Stomach (tissue), 9 donors: ENCODE results near the gene MTMR2. TPM values are rescaled to one million over a fixed set of nuclear protein-coding genes. Genes with fewer than 3 reads are reported as not detected.

ENCODE experiments used
- DNase-seq, 2 donors: peaks; one replicate each; pipeline versions ENCODE4 v3.0.0 to v3.0.0-alpha.2; 2013 to 2019
- H3K27ac ChIP-seq, 5 donors: fragments of 200-600 bp in 4 of 5; sonication (generic) in 4 of 5; one replicate each; pipeline ENCODE4 v1.5.1; 2013 to 2019; ENCODE audit warnings: mild to moderate bottlenecking in 1 of 5, moderate library complexity in 1 of 5
- H3K27me3 ChIP-seq, 3 donors: fragments of 200-600 bp; sonication (generic); one replicate each; pipeline ENCODE4 v1.5.1; 2017 to 2019; ENCODE audit warnings: mixed run types in 1 of 3
- H3K36me3 ChIP-seq, 4 donors: fragments of 200-600 bp; sonication (generic); 1 replicate in 3 of 4; 2 replicates in 1 of 4; pipeline ENCODE4 v1.5.1; 2016 to 2019
- H3K4me1 ChIP-seq, 4 donors: fragments of 200-600 bp; sonication (generic); one replicate each; pipeline ENCODE4 v1.5.1; 2016 to 2019
- H3K4me3 ChIP-seq, 4 donors: fragments of 200-600 bp; sonication (generic) in 3 of 4; one replicate each; pipeline ENCODE4 v1.5.1; 2016 to 2019; ENCODE audit warnings: mild to moderate bottlenecking in 1 of 4
- H3K9me3 ChIP-seq, 4 donors: fragments of 200-600 bp; sonication (generic); one replicate each; pipeline ENCODE4 v1.5.1; 2016 to 2019
- CTCF ChIP-seq, 7 experiments: fragments of 450-650 bp in 4 of 7; fragments of 200-600 bp in 3 of 7; sonication (generic) in 3 of 7; IDR thresholded peaks; one replicate each; pipeline ENCODE4 v1.5.1; 2016 to 2019; ENCODE audit warnings: antibody characterized with exemption in 7 of 7, control low read depth in 2 of 7, mild to moderate bottlenecking in 1 of 7
- EP300 ChIP-seq: sonication (generic); formaldehyde crosslinking; IDR thresholded peaks from one replicate; pipeline ENCODE4 v1.6.1; 2017; ENCODE audit warnings: antibody characterized with exemption
- POLR2A ChIP-seq, 4 donors: fragments of 450-650 bp; IDR thresholded peaks; one replicate each; pipeline ENCODE4 v1.6.1; 2016; ENCODE audit warnings: antibody characterized with exemption in 4 of 4, control low read depth in 2 of 4, mild to moderate bottlenecking in 1 of 4, moderate library complexity in 1 of 4
- POLR2AphosphoS5 ChIP-seq, 3 donors: sonication (generic); formaldehyde crosslinking; IDR thresholded peaks; one replicate each; pipeline ENCODE4 v1.6.1; 2016; ENCODE audit warnings: antibody characterized with exemption in 3 of 3
- WGBS, 5 donors: extraction: QIAGEN DNeasy Blood & Tissue Kit in 3 of 5; methylation state at CpG; one replicate each; pipeline versions ENCODE4 v1.1.5 to v1.1.7; 2013 to 2018; 5-methylcytosine and 5-hydroxymethylcytosine counted together
- intact Hi-C: fragments of 100-400 bp; cut with DNase I; formaldehyde crosslinking; loops from one replicate; pipeline ENCODE4 v1.15.1; 2023; ENCODE audit warnings: low total_unique reads
- polyA plus RNA-seq, 3 donors: library from polyadenylated mRNA; stranded (reverse); fragments of 200-250 nt; gene quantifications; one replicate each; pipeline ENCODE4 v1.2.3, GENCODE V29; 2013
- total RNA-seq, 5 donors: library from RNA; depleted of rRNA; stranded (reverse); fragments of >200 nt; gene quantifications; one replicate each; pipeline versions ENCODE4 v1.1.0 to v1.2.3, GENCODE V29; 2014 to 2016
- donor health status: healthy with polysubstance abuse.
- donor health status: Bipolar disorder and iron deficiency.
- donor health status: healthy.

Gene MTMR2
- total and polyA plus RNA-seq, 8 donors: 4.9 to 201 (median 20.1) TPM

- peaks cover 3 to 20% (median 11%) of the 10 kb centered on the region in 4 donors for H3K9me3 ChIP-seq
- no peaks in the 10 kb centered on the region for H3K27me3 ChIP-seq
- 53 to 79% (median 69%) methylated on average over 1 of the region's 1 CpG for WGBS, 5 donors
- no peak for TF ChIP-seq EP300
- TF ChIP-seq CTCF (IDR thresholded peaks at IDR 0.05): no peak
- TF ChIP-seq POLR2AphosphoS5 (IDR thresholded peaks at IDR 0.05): no peak
- no peak for TF ChIP-seq POLR2A (IDR thresholded peaks at IDR 0.05)
- no peak for DNase-seq
- intact Hi-C loops: no loop called here
- H3K36me3 ChIP-seq: no peaks in the 10 kb centered on the region
- H3K27ac ChIP-seq: no peak overlapping the region
- no peak overlapping the region for H3K4me3 ChIP-seq
- H3K4me1 ChIP-seq: no peaks in the 10 kb centered on the region
These were observed 19.6 kb upstream of the MTMR2 start for GRCh38 chr11:95943546-95943945.

GRCh38 chr11:95939091-95939490, 15.2 kb upstream of the MTMR2 start:
- H3K27me3 ChIP-seq: no peaks in the 10 kb centered on the region
- DNase-seq: no peak
- H3K9me3 ChIP-seq: peaks cover 0 to 5% (median under 1%) of the 10 kb centered on the region in 4 donors
- TF ChIP-seq POLR2A (IDR thresholded peaks at IDR 0.05) (no peak), CTCF (IDR thresholded peaks at IDR 0.05) (no peak), POLR2AphosphoS5 (IDR thresholded peaks at IDR 0.05) (no peak), EP300 (no peak)
- H3K36me3 ChIP-seq: no peaks in the 10 kb centered on the region
- H3K4me3 ChIP-seq: no peak overlapping the region
- intact Hi-C loops: no loop called here
- H3K27ac ChIP-seq: no peak overlapping the region
- no peaks in the 10 kb centered on the region for H3K4me1 ChIP-seq
- WGBS, 5 donors: 77 to 97% (median 88%) methylated on average over 6 of the region's 6 CpGs

- Histone ChIP-seq H3K4me1 (no peaks in the 10 kb centered on the region), H3K4me3 (no peak overlapping the region), H3K27ac (no peak overlapping the region), H3K9me3 (peaks cover 0 to 5% (median 0%) of the 10 kb centered on the region in 4 donors), H3K36me3 (no peaks in the 10 kb centered on the region), H3K27me3 (no peaks in the 10 kb centered on the region)
- no peak for DNase-seq
- TF ChIP-seq EP300: no peak
- no peak for TF ChIP-seq CTCF (IDR thresholded peaks at IDR 0.05)
- intact Hi-C loops: no loop called here
These were observed 13.5 kb upstream of the MTMR2 start for GRCh38 chr11:95937358-95937757.

GRCh38 chr11:95933594-95933993, 9.7 kb upstream of the MTMR2 start:
- Histone ChIP-seq H3K27ac (no peak overlapping the region), H3K4me3 (no peak overlapping the region), H3K27me3 (no peaks in the 10 kb centered on the region), H3K36me3 (no peaks in the 10 kb centered on the region), H3K4me1 (no peaks in the 10 kb centered on the region), H3K9me3 (peaks cover 0 to 10% (median 3%) of the 10 kb centered on the region in 4 donors)
- TF ChIP-seq POLR2AphosphoS5 (IDR thresholded peaks at IDR 0.05) (no peak), POLR2A (IDR thresholded peaks at IDR 0.05) (no peak), CTCF (IDR thresholded peaks at IDR 0.05) (no peak), EP300 (no peak)
- no peak for DNase-seq
- intact Hi-C loops: no loop called here
- WGBS, 5 donors: 71 to 81% (median 80%) methylated on average over 5 of the region's 5 CpGs
